GM12878 (cell line): ENCODE data around the gene KRT4. TPM values are rescaled to one million over a fixed set of nuclear protein-coding genes. Genes with fewer than 3 reads are reported as not detected.

Experiments used
- ATAC-seq: fragments of 200-7000 bp; cut with Tn5 transposase; 3 replicates; pipeline ENCODE4 v1.9.1; 2020; ENCODE audit warnings: mild to moderate bottlenecking, moderate library complexity
- BruUV-seq: library from RNA; stranded (reverse); fragments of 400-500 nt; replicated peaks from 2 replicates; lab custom pipeline; 2021; lab: Mats Ljungman, UMichigan
- CTCF ChIA-PET: fragments of 300-600 bp; sonication (Branson Sonifier 250); formaldehyde crosslinking; extraction: SDS; loops from one replicate; lab custom pipeline; 2021; ENCODE audit warnings: inconsistent platforms; lab: Yijun Ruan, JAX
- POLR2A ChIA-PET: fragments of 350-600 bp; formaldehyde crosslinking; extraction: SDS; loops from one replicate; lab custom pipeline; 2021; ENCODE audit warnings: inconsistent platforms; lab: Charles Lee
- RAD21 ChIA-PET: fragments of 300-600 bp; sonication (Branson Sonifier 250); formaldehyde crosslinking; loops from one replicate; lab custom pipeline; 2023; ENCODE audit warnings: antibody characterized with exemption; ENCODE audit not compliant: unreplicated experiment; lab: Charles Lee
- SMC1A ChIA-PET: fragments of 300-600 bp; sonication (Branson Sonifier 250); formaldehyde crosslinking; loops from one replicate; lab custom pipeline; 2023; ENCODE audit not compliant: unreplicated experiment, uncharacterized antibody; lab: Charles Lee
- DNase-seq: peaks from one replicate; pipeline ENCODE4 v3.0.0-alpha.2; 2011; ENCODE audit warnings: low read depth, low spot score
- FAIRE-seq: peaks from 3 replicates; lab custom pipeline; 2011; peaks lifted over from hg19 to GRCh38; lab: Jason Lieb, UNC
- H2AFZ ChIP-seq: 2 replicates; pipeline ENCODE4 v1.6.0; 2011; ENCODE audit warnings: low read depth, low read length, control low read depth; ENCODE audit not compliant: control insufficient read depth
- H3K27ac ChIP-seq: 2 replicates; pipeline ENCODE4 v1.5.1; 2011; ENCODE audit warnings: control low read depth; ENCODE audit not compliant: control insufficient read depth, insufficient read depth
- H3K27me3 ChIP-seq, 2 experiments: replicated peaks in 1 of 2; 2 replicates each; pipeline versions ENCODE4 v1.6.0 to v1.6.1; 2011; ENCODE audit warnings: low read length in 1 of 2; ENCODE audit not compliant: control insufficient read depth in 2 of 2, insufficient read depth in 2 of 2
- H3K36me3 ChIP-seq, 2 experiments: 2 replicates each; pipeline ENCODE4 v1.5.1; 2011; ENCODE audit warnings: low read length in 1 of 2; ENCODE audit not compliant: control insufficient read depth in 2 of 2, insufficient read depth in 2 of 2
- H3K4me1 ChIP-seq: 2 replicates; pipeline ENCODE4 v1.6.1; 2011; ENCODE audit warnings: mild to moderate bottlenecking, low read length, moderate library complexity, mixed read lengths; ENCODE audit not compliant: control insufficient read depth, insufficient read depth
- H3K4me2 ChIP-seq: 2 replicates; pipeline ENCODE4 v1.6.0; 2011; ENCODE audit warnings: control low read depth; ENCODE audit not compliant: control insufficient read depth, insufficient read depth
- H3K4me3 ChIP-seq: fragments of 200-600 bp; sonication (generic); 2 replicates; pipeline ENCODE4 v1.5.1; 2016
- H3K79me2 ChIP-seq: 2 replicates; pipeline ENCODE4 v1.6.0; 2011; ENCODE audit warnings: low read length; ENCODE audit not compliant: control insufficient read depth, insufficient read depth
- H3K9ac ChIP-seq: 2 replicates; pipeline ENCODE4 v1.8.0; 2011; ENCODE audit warnings: low read length, control low read depth, mixed read lengths; ENCODE audit not compliant: control insufficient read depth, insufficient read depth
- H3K9me3 ChIP-seq: replicated peaks from 3 replicates; pipeline ENCODE4 v1.5.1; 2011; ENCODE audit warnings: mild to moderate bottlenecking, low read length; ENCODE audit not compliant: control insufficient read depth, insufficient read depth
- H4K20me1 ChIP-seq: 2 replicates; pipeline ENCODE4 v1.6.0; 2011; ENCODE audit not compliant: control insufficient read depth, insufficient read depth
- BMI1 ChIP-seq: fragments of 450-650 bp; IDR thresholded peaks from 2 replicates; pipeline ENCODE4 v1.6.1; 2016; ENCODE audit warnings: mild to moderate bottlenecking, moderate library complexity, borderline replicate concordance
- CBX3 ChIP-seq: fragments of 200-600 bp; sonication (generic); IDR thresholded peaks from 2 replicates; pipeline ENCODE4 v1.6.1; 2016; ENCODE audit warnings: low read depth, borderline replicate concordance
- EZH2 ChIP-seq: IDR thresholded peaks from 2 replicates; pipeline ENCODE4 v1.6.1; 2012; ENCODE audit warnings: low read depth, mild to moderate bottlenecking, control low read depth, inconsistent platforms, low read length, borderline replicate concordance; ENCODE audit not compliant: control insufficient read depth
- LARP7 ChIP-seq: fragments of 450-650 bp; IDR thresholded peaks from 2 replicates; pipeline ENCODE4 v1.6.1; 2017; ENCODE audit warnings: mild to moderate bottlenecking
- NR2F1 ChIP-seq: fragments of 450-650 bp; conservative IDR thresholded peaks from 2 replicates; pipeline ENCODE4 v1.6.1; 2017; ENCODE audit warnings: mild to moderate bottlenecking
- SMAD1 ChIP-seq: fragments of 450-650 bp; IDR thresholded peaks from 2 replicates; pipeline ENCODE4 v1.6.1; 2018; ENCODE audit warnings: mild to moderate bottlenecking, low read depth; ENCODE audit not compliant: partially characterized antibody
- STAT1 ChIP-seq: fragments of 450-650 bp; conservative IDR thresholded peaks from 2 replicates; pipeline ENCODE4 v1.6.1; 2014; ENCODE audit warnings: antibody characterized with exemption, mild to moderate bottlenecking
- WGBS: methylation state at CpG from one replicate; pipeline ENCODE4 v1.1.6; 2016; ENCODE audit warnings: low lambda C conversion rate; ENCODE audit not compliant: insufficient replicate concordance, insufficient coverage; ENCODE audit errors: missing lambda C conversion rate; 5-methylcytosine and 5-hydroxymethylcytosine counted together
- in situ Hi-C: fragments of 300-500 bp; cut with MboI; formaldehyde crosslinking; loops from 9 replicates; pipeline ENCODE4 v1.14.3; 2018; ENCODE audit warnings: mixed read lengths
- intact Hi-C: fragments of 100-400 bp; cut with micrococcal nuclease; formaldehyde crosslinking; loops from one replicate; pipeline ENCODE4 v1.14.2; 2022; ENCODE audit not compliant: unreplicated experiment
- polyA plus RNA-seq, 11 experiments: library from polyadenylated mRNA; depleted of rRNA in 4 of 11; unstranded in 6 of 11; stranded (reverse) in 5 of 11; fragments of >200 nt; fragmentation: Nextera tagmentation in 4 of 11; fragmentation: Illumina TruSeq in 1 of 11; extraction: Ambion mirVana in 4 of 11; extraction: Trizol in 1 of 11; gene quantifications; 1 replicate in 1 of 11; 2 replicates in 10 of 11; pipeline versions ENCODE4 v1.2.1 to v1.2.3, GENCODE V29; 2011 to 2016; ENCODE audit warnings: inconsistent platforms in 2 of 11, missing spikeins in 2 of 11, low read depth in 1 of 11
- total RNA-seq, 4 experiments: library from RNA; depleted of rRNA in 3 of 4; stranded (reverse); fragments of >200 nt in 3 of 4; fragmentation: Illumina TruSeq in 1 of 4; extraction: Trizol in 1 of 4; gene quantifications; 2 replicates each; pipeline versions ENCODE4 v1.2.1 to v1.2.3, GENCODE V29; 2013 to 2021
- TF ChIP-seq, protein P1 (sequence below): IDR thresholded peaks from 2 replicates; pipeline ENCODE4 v1.6.1; 2012; ENCODE audit warnings: improper control_type of control experiment, low read depth, low read length; ENCODE audit not compliant: insufficient replicate concordance
- TF ChIP-seq, protein P2 (sequence below): fragments of 450-650 bp; IDR thresholded peaks from 2 replicates; pipeline ENCODE4 v1.6.1; 2014; ENCODE audit warnings: mild to moderate bottlenecking
- TF ChIP-seq, protein P3 (sequence below): fragments of 450-650 bp; IDR thresholded peaks from 2 replicates; pipeline ENCODE4 v1.6.1; 2018; ENCODE audit warnings: borderline replicate concordance, mild to moderate bottlenecking; ENCODE audit not compliant: partially characterized antibody
- TF ChIP-seq, protein P4 (sequence below): fragments of 450-650 bp; IDR thresholded peaks from 2 replicates; pipeline ENCODE4 v1.6.1; 2017; ENCODE audit warnings: antibody characterized with exemption, mild to moderate bottlenecking, moderate library complexity

The KRT4 gene
- total and polyA plus RNA-seq, 10 of the 15 experiments (the other 5 are each of a cell fraction or from before 2014, with no cell fraction given), result not detected

DNA sequence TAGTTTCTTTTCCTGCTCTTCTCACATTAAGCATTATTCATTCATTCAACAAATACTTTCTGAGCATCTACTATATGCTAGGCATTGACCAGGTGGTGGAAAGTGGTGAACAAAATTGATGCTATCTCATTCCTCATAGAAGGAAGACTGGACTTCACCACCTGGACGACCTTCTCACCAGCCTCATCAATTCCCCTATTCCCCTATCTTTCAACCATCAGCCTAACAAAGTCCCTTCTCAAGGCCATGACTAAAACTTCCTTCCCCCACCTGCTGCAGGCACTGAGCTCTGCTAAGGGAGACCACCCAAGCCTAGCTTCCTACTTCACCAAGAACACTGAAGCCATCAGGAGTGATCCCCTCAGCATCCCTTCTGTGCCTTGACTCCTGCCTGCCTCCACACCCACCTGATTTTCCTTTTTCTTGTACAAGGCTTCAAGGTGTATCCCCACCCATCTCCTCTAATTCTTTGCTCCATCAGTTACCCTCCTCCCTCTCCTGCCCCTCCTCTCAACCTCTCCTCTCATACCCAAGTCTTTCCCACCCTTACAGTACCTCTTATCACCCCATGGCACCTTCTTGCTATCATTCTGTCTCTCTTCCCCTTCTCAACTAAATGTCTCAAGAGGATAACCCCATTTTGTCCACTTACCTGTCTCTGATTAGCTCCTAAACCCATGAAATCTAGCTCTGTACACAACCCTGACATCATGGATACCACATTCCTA lies 56.3 kb downstream of the KRT4 start:
- 0% methylated on average over 1 of the region's 1 CpG for WGBS
- ChIA-PET SMC1A (no interaction called here), RAD21 (no interaction called here), POLR2A (no interaction called here), CTCF (interaction anchor here (0.6 kb wide), 1 partner anchor 176 kb away, joined by 3 read pairs; no protein-coding TSS in a partner anchor)
- no peak for ATAC-seq
- Histone ChIP-seq H3K27ac (no peak overlapping the region), H3K79me2 (no peaks in the 10 kb centered on the region), H3K36me3 (no peaks in the 10 kb centered on the region), H3K9ac (no peak overlapping the region), H3K4me2 (no peak overlapping the region), H3K4me3 (no peak overlapping the region), H4K20me1 (no peaks in the 10 kb centered on the region), H3K9me3 (no peaks in the 10 kb centered on the region; the same call in 2 of the 3 replicates), H3K4me1 (no peaks in the 10 kb centered on the region), H3K27me3 (no peaks in the 10 kb centered on the region; a peak in 2 of 4 replicates), H2AFZ (no peak overlapping the region)
- in situ Hi-C loops, result no loop called here
- TF ChIP-seq, protein P1, sequence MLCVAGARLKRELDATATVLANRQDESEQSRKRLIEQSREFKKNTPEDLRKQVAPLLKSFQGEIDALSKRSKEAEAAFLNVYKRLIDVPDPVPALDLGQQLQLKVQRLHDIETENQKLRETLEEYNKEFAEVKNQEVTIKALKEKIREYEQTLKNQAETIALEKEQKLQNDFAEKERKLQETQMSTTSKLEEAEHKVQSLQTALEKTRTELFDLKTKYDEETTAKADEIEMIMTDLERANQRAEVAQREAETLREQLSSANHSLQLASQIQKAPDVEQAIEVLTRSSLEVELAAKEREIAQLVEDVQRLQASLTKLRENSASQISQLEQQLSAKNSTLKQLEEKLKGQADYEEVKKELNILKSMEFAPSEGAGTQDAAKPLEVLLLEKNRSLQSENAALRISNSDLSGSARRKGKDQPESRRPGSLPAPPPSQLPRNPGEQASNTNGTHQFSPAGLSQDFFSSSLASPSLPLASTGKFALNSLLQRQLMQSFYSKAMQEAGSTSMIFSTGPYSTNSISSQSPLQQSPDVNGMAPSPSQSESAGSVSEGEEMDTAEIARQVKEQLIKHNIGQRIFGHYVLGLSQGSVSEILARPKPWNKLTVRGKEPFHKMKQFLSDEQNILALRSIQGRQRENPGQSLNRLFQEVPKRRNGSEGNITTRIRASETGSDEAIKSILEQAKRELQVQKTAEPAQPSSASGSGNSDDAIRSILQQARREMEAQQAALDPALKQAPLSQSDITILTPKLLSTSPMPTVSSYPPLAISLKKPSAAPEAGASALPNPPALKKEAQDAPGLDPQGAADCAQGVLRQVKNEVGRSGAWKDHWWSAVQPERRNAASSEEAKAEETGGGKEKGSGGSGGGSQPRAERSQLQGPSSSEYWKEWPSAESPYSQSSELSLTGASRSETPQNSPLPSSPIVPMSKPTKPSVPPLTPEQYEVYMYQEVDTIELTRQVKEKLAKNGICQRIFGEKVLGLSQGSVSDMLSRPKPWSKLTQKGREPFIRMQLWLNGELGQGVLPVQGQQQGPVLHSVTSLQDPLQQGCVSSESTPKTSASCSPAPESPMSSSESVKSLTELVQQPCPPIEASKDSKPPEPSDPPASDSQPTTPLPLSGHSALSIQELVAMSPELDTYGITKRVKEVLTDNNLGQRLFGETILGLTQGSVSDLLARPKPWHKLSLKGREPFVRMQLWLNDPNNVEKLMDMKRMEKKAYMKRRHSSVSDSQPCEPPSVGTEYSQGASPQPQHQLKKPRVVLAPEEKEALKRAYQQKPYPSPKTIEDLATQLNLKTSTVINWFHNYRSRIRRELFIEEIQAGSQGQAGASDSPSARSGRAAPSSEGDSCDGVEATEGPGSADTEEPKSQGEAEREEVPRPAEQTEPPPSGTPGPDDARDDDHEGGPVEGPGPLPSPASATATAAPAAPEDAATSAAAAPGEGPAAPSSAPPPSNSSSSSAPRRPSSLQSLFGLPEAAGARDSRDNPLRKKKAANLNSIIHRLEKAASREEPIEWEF, result no peak
- TF ChIP-seq BMI1 (no peak), LARP7 (no peak), CBX3 (no peak), STAT1 (no peak), SMAD1 (no peak), NR2F1 (no peak), EZH2 (no peak)
- TF ChIP-seq, protein P2, sequence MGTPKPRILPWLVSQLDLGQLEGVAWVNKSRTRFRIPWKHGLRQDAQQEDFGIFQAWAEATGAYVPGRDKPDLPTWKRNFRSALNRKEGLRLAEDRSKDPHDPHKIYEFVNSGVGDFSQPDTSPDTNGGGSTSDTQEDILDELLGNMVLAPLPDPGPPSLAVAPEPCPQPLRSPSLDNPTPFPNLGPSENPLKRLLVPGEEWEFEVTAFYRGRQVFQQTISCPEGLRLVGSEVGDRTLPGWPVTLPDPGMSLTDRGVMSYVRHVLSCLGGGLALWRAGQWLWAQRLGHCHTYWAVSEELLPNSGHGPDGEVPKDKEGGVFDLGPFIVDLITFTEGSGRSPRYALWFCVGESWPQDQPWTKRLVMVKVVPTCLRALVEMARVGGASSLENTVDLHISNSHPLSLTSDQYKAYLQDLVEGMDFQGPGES, result no peak
- TF ChIP-seq, protein P3, sequence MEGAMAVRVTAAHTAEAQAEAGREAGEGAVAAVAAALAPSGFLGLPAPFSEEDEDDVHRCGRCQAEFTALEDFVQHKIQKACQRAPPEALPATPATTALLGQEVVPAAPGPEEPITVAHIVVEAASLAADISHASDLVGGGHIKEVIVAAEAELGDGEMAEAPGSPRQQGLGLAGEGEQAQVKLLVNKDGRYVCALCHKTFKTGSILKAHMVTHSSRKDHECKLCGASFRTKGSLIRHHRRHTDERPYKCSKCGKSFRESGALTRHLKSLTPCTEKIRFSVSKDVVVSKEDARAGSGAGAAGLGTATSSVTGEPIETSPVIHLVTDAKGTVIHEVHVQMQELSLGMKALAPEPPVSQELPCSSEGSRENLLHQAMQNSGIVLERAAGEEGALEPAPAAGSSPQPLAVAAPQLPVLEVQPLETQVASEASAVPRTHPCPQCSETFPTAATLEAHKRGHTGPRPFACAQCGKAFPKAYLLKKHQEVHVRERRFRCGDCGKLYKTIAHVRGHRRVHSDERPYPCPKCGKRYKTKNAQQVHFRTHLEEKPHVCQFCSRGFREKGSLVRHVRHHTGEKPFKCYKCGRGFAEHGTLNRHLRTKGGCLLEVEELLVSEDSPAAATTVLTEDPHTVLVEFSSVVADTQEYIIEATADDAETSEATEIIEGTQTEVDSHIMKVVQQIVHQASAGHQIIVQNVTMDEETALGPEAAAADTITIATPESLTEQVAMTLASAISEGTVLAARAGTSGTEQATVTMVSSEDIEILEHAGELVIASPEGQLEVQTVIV, result no peak
- TF ChIP-seq, protein P4, sequence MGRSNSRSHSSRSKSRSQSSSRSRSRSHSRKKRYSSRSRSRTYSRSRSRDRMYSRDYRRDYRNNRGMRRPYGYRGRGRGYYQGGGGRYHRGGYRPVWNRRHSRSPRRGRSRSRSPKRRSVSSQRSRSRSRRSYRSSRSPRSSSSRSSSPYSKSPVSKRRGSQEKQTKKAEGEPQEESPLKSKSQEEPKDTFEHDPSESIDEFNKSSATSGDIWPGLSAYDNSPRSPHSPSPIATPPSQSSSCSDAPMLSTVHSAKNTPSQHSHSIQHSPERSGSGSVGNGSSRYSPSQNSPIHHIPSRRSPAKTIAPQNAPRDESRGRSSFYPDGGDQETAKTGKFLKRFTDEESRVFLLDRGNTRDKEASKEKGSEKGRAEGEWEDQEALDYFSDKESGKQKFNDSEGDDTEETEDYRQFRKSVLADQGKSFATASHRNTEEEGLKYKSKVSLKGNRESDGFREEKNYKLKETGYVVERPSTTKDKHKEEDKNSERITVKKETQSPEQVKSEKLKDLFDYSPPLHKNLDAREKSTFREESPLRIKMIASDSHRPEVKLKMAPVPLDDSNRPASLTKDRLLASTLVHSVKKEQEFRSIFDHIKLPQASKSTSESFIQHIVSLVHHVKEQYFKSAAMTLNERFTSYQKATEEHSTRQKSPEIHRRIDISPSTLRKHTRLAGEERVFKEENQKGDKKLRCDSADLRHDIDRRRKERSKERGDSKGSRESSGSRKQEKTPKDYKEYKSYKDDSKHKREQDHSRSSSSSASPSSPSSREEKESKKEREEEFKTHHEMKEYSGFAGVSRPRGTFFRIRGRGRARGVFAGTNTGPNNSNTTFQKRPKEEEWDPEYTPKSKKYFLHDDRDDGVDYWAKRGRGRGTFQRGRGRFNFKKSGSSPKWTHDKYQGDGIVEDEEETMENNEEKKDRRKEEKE, result no peak
- no TSS peak for BruUV-seq
- intact Hi-C loops, result no loop called here
- FAIRE-seq, result no peak
- no peak for DNase-seq
